GM19239 (cell line): ENCODE data around the gene PIGM.
A peak's percentile ranks its signal among the peaks of the same experiment; 100 is the strongest.

Experiments
- DNase-seq: peaks from one replicate; pipeline ENCODE4 v3.0.0; 2011; ENCODE audit warnings: low spot score; ENCODE audit not compliant: insufficient read length
- FAIRE-seq: peaks from 2 replicates; lab custom pipeline; 2011; peaks lifted over from hg19 to GRCh38; lab: Jason Lieb, UNC

The PIGM gene

DNA sequence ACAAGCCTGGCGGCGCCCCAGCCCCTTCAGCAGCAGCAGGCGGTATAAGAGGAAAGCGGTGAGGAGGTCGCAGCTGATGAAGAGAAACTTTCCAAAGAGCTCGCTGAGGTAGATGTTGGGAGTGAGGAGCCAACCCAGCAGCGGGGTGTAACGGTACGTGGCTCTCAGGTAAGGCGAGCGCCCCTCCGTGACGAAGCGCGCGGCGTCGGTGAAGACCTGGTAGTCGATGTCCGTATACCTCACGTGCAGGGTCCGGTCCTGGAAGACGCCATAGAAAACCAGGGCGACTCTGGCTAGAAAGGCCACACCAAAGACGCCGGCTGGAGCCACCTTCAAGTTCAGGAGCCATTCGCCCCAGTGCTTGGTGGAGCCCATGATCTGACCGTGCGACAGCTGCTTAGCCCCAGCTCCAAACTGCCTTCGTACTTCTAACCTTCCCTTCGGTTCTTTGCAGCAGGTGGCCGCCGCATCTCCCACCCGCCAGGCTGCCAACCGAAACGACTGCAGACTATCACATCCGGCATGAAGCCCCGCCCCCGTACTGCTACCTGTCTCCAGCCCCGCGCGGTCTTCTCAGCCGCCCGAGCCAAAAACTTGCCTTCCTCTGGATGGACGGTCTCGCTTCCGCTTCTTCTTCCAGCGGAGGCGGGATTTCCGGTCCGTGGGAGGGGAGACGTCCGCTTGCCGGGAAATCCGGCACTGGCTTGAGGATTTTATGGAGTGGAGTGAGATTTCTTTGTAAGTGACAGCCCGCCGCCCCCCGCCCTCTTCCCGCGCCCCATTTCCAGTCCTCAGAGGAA, at the start of gene PIGM:
PIGM (minus strand) TSS at position 626 of the 800 bp plus-strand sequence; CDS start at position 375, 251 bp downstream.
- FAIRE-seq: peak; percentile 96
- peak; percentile 82 for DNase-seq

DNA sequence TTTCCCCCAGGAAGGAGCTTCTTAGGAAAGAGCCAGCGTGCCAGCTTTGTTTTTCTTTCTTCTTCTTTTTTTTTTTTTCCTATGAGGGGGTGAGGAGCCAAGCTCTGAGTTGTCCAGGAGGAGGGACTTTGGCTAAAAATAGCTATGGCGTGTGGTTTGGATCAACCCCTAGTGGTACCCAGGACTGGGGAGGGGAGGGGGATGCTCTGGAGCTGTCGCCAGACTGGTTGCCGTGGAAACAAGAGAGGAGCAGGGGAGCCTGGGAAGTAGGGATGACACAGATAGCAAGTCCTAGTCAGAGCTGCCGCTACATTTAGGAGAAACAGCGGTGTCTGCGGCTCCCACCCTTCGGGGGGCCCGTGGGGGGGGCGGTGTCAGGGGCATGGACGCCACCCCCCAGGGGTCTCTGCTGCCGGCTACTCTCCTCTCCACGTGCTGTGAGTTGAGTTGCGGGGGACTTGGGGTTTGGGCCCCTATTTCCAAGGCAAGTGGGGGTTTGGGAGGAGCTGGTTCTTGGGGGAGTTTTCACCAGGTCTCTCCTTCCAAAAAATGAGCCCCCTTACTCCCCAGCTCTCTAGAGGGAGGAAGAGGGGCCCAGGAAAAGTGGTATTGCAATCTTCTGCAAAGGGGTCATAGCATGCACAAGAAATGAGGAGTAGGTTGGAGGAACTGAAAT, 49.6 kb upstream of the PIGM start, which contains the start of gene KCNJ9:
KCNJ9 (plus strand) TSS at position 278 of the 676 bp plus-strand sequence. CDS start 2,493 bp downstream, outside the sequence.
- FAIRE-seq (no peak), DNase-seq (no peak)

DNA sequence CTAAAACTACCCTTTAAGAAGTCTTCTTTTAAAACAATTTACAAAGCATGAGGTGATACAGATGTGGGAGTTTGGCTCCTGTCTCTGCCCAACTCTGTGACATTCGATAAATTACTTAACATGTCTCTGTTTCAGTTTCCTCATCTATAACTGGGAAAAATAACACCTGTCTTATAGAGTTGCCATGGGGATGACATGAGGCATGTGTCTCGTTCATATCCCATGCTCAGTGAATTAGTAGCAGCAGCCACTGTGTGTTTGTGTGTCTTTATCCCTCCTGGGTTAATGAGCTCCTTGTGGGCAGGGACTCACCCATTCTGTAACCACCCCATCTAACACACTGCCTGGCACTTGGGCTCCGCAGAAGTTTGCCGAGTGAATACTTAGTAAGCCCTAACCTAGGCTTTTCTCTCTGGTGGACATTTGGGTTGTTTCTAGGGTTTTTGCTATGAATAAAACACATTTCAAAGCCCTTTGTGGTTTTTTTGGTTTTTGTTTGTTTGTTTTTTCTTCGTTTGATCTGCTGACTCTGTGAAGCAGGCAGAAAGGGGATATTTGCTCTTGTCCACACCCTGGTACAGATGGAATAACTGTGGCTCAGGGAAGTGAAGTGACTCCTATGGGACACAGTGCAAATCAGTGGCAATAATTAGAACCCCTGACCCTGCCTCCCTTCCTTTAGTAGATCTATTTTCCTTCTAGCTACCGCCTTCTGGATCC, 48.8 kb upstream of the PIGM start:
- FAIRE-seq: no peak
- DNase-seq: no peak

DNA sequence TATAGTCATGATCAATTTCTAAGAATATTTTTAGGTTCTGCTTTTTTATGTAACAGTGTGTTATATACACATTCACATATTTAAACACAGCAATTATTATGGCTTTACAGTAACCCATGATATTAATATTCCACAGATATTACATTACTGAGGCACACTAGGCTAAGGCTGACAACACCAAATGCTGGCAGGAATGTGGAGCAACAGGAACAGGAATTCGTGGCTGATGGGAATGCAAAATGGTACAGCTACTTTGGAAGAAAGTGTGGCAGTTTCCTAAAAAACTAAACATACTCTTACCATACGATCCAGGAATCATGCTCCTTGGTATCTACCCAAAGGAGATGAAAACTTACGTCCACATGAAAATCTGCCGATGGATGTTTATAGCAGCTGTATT, 47.7 kb upstream of the PIGM start:
- FAIRE-seq (no peak), DNase-seq (no peak)

DNA sequence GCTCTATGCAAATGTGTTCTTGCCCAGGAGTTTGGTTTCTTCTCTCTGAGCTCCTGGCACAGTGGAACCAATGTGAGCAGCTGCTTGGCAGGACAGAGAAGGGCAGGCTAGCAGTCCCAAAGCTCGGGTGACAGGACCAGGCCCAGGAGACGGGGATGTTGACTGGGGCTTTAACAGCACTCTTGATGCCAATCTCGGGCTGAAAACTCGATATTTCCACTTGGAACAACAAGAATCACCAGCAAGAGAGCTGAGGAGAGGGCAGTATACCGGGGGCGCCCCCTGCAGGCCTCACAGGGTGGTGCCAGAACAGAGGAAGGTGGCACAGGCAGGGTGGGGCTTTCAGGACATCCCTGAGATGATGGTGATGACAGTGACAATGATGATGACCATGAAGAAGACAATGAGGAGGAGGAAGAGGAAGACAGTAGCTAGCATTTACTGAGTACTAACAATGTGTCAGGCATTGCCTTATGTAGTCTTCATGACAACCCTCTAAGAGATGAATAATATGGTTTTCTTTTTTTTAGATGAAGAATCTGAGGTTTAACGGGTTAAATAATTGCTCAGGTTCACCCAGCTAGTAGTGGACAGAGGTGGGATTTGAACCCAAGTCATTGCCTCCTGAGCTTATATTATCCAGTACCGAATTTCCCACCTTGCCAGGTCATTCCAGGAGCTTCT, 46.9 kb upstream of the PIGM start:
- DNase-seq (peak; percentile 65), FAIRE-seq (no peak)

DNA sequence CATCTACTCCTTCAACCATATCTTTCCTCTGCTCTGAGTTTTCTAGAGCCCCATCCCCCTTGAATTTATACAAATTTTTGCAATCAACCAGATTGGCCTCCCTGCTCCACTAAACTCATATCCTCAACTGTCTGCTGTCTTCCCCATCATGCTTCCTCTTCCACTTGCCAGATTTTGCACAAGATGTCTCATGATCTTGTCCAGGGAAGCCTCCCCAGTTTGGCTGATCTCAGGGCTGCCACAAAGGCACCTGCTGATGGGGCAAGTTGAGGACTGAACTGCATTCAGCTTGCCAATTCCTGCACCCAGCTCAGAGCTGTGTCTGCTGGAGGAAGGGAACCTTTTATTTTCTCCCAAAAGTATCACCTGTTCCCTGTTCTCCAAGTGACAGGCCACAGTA, 45.7 kb upstream of the PIGM start:
- DNase-seq (no peak), FAIRE-seq (no peak)

DNA sequence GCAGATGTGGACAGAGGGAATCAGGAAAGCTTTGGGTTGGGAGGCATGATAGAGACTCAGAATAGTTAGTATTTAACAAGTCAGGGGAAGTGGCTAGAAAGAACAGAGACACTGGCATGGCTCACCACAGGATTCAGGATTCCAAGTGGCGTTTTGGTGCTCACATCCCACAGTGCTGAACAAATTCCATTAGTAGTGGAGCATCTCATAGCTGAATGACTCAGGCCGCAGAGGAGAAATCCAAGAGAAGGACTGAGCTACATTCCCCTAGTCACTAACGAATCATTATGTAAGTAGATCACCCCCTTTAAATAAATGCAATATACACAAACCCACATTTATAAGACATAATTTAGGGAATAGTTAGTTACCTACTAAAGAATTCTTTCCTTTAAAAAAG, 44.5 kb upstream of the PIGM start:
- no peak for DNase-seq

DNA sequence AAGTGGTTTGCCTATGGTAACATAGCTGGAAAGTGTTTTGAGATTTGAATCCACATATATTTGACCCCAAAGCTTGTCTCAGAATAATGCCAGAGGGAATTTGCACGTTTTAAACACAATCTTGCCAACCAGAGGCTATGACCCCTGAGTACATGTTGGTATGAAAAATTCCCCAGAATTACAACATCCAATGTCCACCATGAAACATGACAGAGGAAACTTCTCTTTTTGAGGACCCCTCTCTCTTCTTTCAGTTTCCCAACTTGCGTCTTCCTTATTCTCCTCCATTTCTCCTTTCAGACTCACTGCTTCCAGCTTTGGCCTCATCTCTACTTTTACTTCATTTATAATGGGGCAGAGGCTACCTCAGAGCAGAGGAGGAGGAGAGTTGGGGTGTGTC, 44.0 kb upstream of the PIGM start:
- DNase-seq (no peak), FAIRE-seq (no peak)

More for the DNA sequence above, 44.5 kb upstream of the PIGM start:
- FAIRE-seq: no peak

DNA sequence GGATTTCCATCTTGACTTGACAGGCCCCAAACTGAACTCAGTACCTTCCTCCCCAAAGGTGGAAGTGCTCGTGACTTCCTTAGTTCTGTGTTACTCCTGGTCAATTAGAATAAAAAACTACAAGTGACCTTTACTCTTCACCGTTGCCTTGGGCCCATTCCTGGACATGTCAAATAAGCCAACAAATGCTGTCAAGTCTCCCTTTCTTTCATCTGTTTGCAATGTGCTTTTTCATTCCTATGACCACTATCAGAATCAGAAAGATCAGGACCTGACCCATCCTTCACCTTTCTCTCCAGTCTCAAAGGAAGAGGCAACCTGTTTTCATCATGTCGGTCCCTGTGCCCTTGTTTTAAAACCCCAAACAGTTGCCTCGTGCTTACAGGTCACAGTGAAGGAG, 43.1 kb upstream of the PIGM start:
- FAIRE-seq: no peak
- DNase-seq: no peak

DNA sequence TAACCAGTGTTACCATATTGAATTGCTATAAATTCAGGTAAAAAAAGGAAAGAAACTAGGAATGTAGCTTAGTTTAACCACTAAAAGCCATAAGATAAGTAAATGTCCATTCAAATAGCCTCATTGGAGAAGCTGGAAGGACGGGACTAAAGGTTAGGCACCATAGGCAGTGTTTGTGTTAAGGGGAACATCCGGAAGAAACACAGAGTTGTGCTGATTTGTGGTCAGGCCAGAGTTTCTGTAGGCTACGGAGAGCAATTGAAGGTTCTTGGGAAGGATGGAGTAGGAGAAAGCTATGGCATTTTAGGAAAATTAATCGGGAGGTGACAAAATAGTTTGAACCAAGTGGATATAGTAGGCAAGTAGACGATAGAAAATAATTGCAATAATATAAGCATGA, 39.5 kb upstream of the PIGM start:
- DNase-seq (no peak), FAIRE-seq (peak; percentile 53)

DNA sequence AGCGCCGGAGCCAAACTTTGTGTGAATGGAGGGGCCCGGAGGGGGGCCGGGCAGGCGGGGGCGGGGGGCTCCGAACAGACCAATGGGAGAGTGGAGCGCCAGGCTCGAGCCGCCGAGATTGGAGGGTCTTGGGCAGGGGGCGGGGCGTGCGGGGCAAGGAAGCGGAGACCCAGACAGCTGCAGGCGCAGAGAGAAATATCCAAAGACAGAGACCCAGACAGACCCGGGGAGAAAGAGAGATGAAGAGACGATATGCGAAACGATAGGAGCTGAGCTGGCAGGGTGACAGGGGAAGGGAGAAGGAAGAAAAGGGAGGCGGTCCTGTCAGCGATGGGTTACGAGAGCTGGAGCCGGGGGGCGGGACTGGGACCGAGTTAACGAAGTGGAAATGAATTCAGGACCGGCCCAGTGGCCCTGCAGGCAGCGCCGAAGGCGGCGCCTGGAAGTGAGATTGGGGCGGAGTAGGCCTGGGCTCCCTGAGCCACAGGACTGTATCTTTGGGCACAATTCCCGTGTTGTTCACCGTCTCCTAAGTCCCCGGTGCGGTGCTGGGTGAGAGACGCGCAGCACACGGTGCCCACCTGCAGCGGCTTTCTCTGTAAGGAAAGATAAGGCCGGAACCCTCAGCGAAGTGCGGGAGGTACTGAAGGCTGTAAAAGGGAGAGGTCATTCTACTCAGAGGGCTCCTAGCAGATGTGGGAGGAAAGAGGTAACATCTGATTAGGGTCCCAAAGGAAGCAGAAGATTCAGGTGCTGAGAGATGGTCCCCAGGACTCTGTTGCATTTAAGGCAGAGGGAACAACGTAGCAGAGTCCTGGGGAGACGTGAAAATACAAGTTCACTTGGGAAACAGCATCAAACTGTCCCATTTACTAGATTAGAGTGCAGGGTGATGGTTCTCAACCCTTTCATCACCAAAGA, 38.7 kb upstream of the PIGM start:
- peak; percentile 28 for DNase-seq

DNA sequence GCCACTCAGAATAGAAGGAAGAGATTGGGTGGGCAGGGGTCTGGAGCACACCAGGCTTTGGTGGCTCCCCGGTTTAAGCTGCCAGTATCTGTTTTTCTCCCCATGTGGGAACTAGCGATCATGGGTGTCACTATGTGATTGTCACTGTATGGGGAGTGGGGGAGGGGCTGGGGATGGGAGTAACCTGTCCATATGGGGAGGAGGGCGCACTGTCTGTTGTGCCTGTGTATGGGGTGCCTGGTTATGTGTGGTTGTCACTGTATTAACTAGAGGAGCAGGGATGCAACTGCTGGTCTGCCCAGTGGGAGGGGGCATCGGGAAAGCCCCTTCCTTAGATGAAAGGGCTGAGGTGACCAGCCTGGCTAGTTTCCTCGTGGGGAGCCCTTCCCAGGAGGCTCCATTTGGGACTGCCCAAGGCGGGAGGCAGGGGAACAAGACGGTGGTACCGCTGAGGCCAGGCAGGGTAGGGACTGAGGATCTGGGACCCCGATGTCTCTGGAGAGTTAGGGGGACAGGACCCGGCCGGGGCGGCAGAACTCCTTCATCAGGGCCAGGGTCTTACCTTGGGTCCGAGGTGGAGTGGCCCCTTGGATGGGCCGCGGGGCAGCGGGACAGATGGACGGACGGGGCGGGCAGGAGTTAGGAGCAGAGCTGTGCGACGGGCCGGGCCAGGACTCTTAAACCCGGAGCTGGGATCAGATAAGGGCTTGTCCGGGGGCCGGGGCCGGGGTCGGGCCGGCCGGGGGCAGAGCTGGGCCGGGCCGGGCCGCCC, 37.9 kb upstream of the PIGM start, which contains the start of gene KCNJ10:
KCNJ10 (minus strand) TSS at position 701 of the 772 bp plus-strand sequence. CDS start 27,628 bp downstream, outside the sequence.
- FAIRE-seq (no peak), DNase-seq (no peak)

More for the DNA sequence above, 38.7 kb upstream of the PIGM start:
- FAIRE-seq: no peak

DNA sequence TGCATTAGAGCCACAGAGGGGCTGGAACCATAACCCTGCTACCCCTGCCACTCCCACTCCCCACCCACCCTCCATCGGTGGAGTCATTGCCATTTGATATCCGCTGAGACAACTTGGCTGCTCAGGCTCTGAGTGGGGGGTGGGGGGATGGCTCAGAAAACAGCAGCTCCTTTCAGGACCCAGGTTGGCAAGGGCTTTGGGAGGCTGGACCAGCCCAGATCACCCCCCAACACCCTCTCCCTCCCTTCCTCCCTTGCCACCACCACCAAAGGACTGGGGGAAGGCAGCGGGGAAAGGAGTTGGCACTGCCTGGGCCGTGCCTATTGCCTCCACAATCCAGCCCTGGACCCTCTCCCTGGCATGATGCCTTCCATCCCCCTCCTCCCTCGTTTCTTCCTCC, 36.4 kb upstream of the PIGM start:
- no peak for FAIRE-seq
- no peak for DNase-seq

DNA sequence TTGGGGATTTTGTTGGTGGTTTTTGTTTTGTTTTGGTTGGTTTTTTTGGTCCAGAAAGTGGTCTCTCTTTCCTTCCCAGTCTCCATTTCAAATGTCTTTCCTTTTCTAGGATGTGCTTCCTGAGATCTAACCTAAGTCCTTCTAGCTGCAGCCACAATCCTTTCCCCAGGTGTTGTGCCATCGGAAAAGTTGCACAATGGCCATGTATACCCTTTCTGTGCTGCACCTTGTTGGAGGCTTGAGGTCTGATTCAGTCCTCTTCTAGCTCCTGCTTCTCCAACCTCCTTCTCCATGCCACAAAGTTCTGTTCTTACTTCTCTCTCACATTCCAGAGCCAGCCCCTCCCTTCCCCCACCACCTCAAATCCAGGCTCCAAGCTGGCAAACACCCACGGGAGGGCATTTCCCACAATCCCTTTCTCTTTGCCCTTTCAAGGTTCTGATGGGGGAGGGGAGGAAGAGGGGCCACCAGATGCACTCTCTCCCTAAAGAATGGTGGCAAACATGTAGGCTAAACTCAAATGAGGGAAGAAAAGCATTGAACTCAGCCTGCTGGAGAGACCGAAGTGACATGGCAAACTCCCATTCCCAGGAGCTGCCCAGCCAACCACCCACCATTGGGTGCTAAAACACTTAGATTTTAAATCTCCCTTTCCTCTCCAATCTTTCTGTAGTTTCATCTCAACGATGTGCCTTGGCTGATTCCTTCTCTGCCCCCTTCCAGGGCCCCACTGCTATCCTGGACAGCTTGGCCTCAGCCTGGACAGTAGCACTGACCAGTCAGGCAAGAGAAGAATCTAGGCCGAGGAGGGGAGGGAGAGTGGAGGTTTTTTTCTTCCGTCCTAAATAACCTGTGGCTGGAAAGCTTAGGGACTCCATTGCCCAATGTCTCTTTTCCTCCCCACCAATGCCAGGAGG, 35.3 kb upstream of the PIGM start:
- DNase-seq (no peak), FAIRE-seq (no peak)

DNA sequence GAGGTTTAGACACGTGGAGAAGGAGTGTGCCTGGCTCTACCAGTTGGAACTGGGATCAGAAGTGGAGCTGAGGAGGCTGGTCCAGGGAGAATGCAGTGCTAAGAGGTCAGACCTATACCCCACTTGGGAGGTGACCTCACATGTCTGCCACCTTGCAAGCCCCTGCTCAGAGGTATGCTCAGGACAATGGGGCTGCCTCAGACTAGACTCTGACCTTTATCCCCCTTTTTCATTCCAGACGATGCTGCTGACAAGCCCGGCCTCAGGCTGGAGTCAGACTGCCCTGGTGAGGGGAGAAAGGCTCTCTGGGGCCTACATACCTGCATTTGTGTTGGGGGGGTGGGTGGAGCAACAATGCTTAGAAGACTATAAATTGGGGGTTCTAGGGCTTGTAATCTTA, 33.0 kb upstream of the PIGM start:
- FAIRE-seq (no peak), DNase-seq (no peak)

DNA sequence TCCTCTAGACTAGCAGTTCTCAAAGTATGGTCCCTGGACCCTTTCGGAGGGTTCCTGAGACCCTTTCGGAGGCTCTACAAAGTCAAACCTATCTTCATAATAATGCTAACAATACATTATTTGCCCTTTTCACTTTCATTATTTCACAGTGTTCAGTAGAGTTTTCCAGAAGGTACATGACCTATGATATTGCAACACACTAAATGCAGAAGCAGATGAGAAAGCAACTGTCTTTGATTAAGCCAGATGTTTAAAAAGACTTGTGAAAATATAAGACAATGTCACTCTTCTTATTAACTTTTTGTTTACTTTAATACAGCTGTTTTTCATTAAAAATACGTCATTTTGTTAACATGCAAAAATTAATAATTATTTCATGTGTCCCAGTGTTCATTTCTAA, 32.4 kb upstream of the PIGM start:
- DNase-seq: no peak
- no peak for FAIRE-seq

DNA sequence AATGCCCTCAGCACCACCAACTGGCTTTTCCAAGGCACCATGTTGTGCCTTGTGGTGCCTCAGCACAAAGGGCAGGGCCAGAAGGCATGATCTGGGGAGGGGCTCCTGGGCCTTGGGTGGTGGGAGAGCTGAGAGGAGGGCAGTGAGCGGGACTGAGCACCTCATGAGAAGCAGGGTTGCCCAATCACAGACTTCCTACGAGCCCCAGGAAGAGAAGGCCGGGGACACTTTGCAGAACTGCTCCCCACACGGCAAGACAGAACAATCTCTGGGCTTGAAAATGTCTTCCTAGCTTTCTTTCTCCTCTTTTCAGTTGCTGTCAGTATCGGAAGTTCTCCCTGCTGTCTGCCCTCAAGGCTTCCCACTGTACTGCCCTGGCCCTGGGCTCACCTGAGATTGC, 31.4 kb upstream of the PIGM start:
- DNase-seq: no peak
- no peak for FAIRE-seq

DNA sequence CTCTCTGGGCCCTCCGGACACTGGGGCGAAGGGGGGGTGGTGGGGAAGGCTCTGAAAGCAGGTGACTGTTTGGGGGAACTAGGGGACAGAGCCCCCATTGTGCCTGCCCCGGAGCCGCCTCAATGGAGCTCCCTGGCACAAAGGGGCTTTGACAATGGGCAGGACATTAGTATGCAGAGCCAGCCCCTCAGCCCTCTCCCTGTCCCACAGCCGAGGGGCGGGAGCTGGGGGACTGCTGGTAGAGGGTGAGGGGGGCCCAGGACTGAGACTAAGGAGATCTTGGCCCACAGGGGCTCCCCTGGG, 30.4 kb upstream of the PIGM start:
- FAIRE-seq (no peak), DNase-seq (no peak)
